SU-DHL-6 (cell line): ENCODE results near the gene NCAM2.

Experiments
- H2AFZ ChIP-seq: fragments of 200-600 bp; sonication (generic); 2 replicates; pipeline ENCODE4 v1.6.1; 2014; ENCODE audit warnings: low read depth, mild to moderate bottlenecking, moderate library complexity, mixed read lengths, antibody characterized with exemption, low read length; ENCODE audit not compliant: severe bottlenecking
- H3F3A ChIP-seq: fragments of 200-600 bp; shearing (Covaris generic); 2 replicates; pipeline ENCODE4 v1.6.0; 2016; ENCODE audit warnings: antibody characterized with exemption, mild to moderate bottlenecking; ENCODE audit not compliant: insufficient read depth
- H3K27ac ChIP-seq: fragments of 200-600 bp; sonication (generic); 2 replicates; pipeline ENCODE4 v1.5.1; 2016; ENCODE audit warnings: low read depth, mild to moderate bottlenecking, low read length, moderate library complexity, mixed read lengths
- H3K27me3 ChIP-seq: fragments of 200-600 bp; sonication (generic), shearing (Covaris generic); 2 replicates; pipeline ENCODE4 v1.6.0; 2014; ENCODE audit warnings: mild to moderate bottlenecking, low read length
- H3K36me3 ChIP-seq: fragments of 200-600 bp; sonication (generic); 2 replicates; pipeline ENCODE4 v1.6.1; 2014; ENCODE audit warnings: mild to moderate bottlenecking, low read length, mixed read lengths
- H3K4me2 ChIP-seq: fragments of 300-600, 200-600 bp; shearing (Covaris generic), sonication (generic); 2 replicates; pipeline ENCODE4 v1.6.0; 2014; ENCODE audit warnings: low read length, low read depth, mild to moderate bottlenecking; ENCODE audit not compliant: poor library complexity, severe bottlenecking
- H3K4me3 ChIP-seq: fragments of 200-600 bp; sonication (generic); 2 replicates; pipeline ENCODE4 v1.5.1; 2014; ENCODE audit warnings: antibody characterized with exemption, low read length, mild to moderate bottlenecking, mixed read lengths; ENCODE audit not compliant: insufficient read depth, poor library complexity, severe bottlenecking
- H3K79me2 ChIP-seq: fragments of 200-600 bp; sonication (generic); 2 replicates; pipeline ENCODE4 v1.6.1; 2014; ENCODE audit warnings: mild to moderate bottlenecking, low read length, moderate library complexity; ENCODE audit not compliant: insufficient read depth
- H3K9ac ChIP-seq: fragments of 200-600 bp; sonication (generic); 2 replicates; pipeline ENCODE4 v1.7.0; 2014; ENCODE audit warnings: mild to moderate bottlenecking, low read length
- H3K9me2 ChIP-seq: fragments of 200-600 bp; sonication (generic); replicated peaks from 2 replicates; pipeline ENCODE4 v1.6.1; 2014; ENCODE audit warnings: low read length; ENCODE audit not compliant: insufficient read depth
- H3K9me3 ChIP-seq: fragments of 200-600 bp; sonication (generic); 2 replicates; pipeline ENCODE4 v1.6.1; 2014; ENCODE audit warnings: low read length, mixed read lengths; ENCODE audit not compliant: insufficient read depth
- H4K20me1 ChIP-seq: fragments of 200-600 bp; sonication (generic); 2 replicates; pipeline ENCODE4 v1.6.1; 2014; ENCODE audit warnings: low read depth, mild to moderate bottlenecking, antibody characterized with exemption, low read length, moderate library complexity, mixed read lengths
- CTCF ChIP-seq: fragments of 200-600 bp; sonication (generic); IDR thresholded peaks from one replicate; pipeline ENCODE4 v1.5.1; 2017; ENCODE audit warnings: antibody characterized with exemption, mild to moderate bottlenecking, low read length, moderate library complexity; ENCODE audit not compliant: insufficient read depth, poor library complexity, severe bottlenecking
- EZH2phosphoT487 ChIP-seq: fragments of 200-600 bp; sonication (generic), shearing (Covaris generic); conservative IDR thresholded peaks from 2 replicates; pipeline ENCODE4 v1.6.1; 2018; ENCODE audit warnings: mild to moderate bottlenecking, antibody characterized with exemption, low read length, moderate library complexity, mixed read lengths

Gene NCAM2

GRCh38 chr21:20994790-20995189 is 3.4 kb upstream of the NCAM2 start:
- no peak overlapping the region for H3K9ac ChIP-seq
- no peak overlapping the region for H2AFZ ChIP-seq
- no peaks in the 10 kb centered on the region for H3K79me2 ChIP-seq
- TF ChIP-seq CTCF (no peak), EZH2phosphoT487 (no peak)
- no peaks in the 10 kb centered on the region for H3K9me2 ChIP-seq
- no peak overlapping the region for H3K4me3 ChIP-seq
- no peaks in the 10 kb centered on the region for H3K9me3 ChIP-seq
- no peaks in the 10 kb centered on the region for H3F3A ChIP-seq
- no peak overlapping the region for H3K27ac ChIP-seq
- no peaks in the 10 kb centered on the region for H3K27me3 ChIP-seq
- no peak overlapping the region for H3K4me2 ChIP-seq
- no peaks in the 10 kb centered on the region for H3K36me3 ChIP-seq
- no peaks in the 10 kb centered on the region for H4K20me1 ChIP-seq

GRCh38 chr21:20996421-20997310 is 1.5 kb upstream of the NCAM2 start:
- Histone ChIP-seq H3K4me2 (no peak overlapping the region), H3K27ac (no peak overlapping the region), H3F3A (no peaks in the 10 kb centered on the region), H3K9ac (no peak overlapping the region), H3K9me2 (no peaks in the 10 kb centered on the region), H4K20me1 (no peaks in the 10 kb centered on the region), H3K79me2 (no peaks in the 10 kb centered on the region), H3K9me3 (no peaks in the 10 kb centered on the region), H3K4me3 (no peak overlapping the region), H3K36me3 (no peaks in the 10 kb centered on the region), H2AFZ (no peak overlapping the region), H3K27me3 (no peaks in the 10 kb centered on the region)
- TF ChIP-seq CTCF, result no peak
- TF ChIP-seq EZH2phosphoT487, result no peak

GRCh38 chr21:20997311-20997635 is 936 bp upstream of the NCAM2 start:
- Histone ChIP-seq H3F3A (no peaks in the 10 kb centered on the region), H3K27ac (no peak overlapping the region), H3K36me3 (no peaks in the 10 kb centered on the region), H4K20me1 (no peaks in the 10 kb centered on the region), H2AFZ (no peak overlapping the region), H3K4me2 (no peak overlapping the region), H3K4me3 (no peak overlapping the region), H3K27me3 (no peaks in the 10 kb centered on the region), H3K9me3 (no peaks in the 10 kb centered on the region), H3K9me2 (no peaks in the 10 kb centered on the region), H3K9ac (no peak overlapping the region), H3K79me2 (no peaks in the 10 kb centered on the region)
- TF ChIP-seq EZH2phosphoT487 (no peak), CTCF (no peak)
